Breast epithelium (tissue), 4 donors: Measurements from ENCODE around the gene FKBP14. TPM values are rescaled to one million over a fixed set of nuclear protein-coding genes. Genes with fewer than 3 reads are reported as not detected.

Experiments used
- DNase-seq, 2 donors: peaks; one replicate each; pipeline ENCODE4 v3.0.0-alpha.2; 2019; ENCODE audit warnings: low spot score in 2 of 2
- H3K27ac ChIP-seq, 2 donors: fragments of 200-600 bp; sonication (generic) in 1 of 2; one replicate each; pipeline ENCODE4 v1.5.1; 2016 to 2019; ENCODE audit warnings: mild to moderate bottlenecking in 1 of 2
- H3K27me3 ChIP-seq, 2 donors: fragments of 200-600 bp; sonication (generic) in 1 of 2; one replicate each; pipeline versions ENCODE4 v1.5.1 to v1.6.0; 2017 to 2019; ENCODE audit warnings: control low read depth in 1 of 2, mild to moderate bottlenecking in 1 of 2
- H3K36me3 ChIP-seq: fragments of 200-600 bp; one replicate; pipeline ENCODE4 v1.5.1; 2019
- H3K4me1 ChIP-seq, 2 donors: fragments of 200-600 bp; sonication (generic); one replicate each; pipeline ENCODE4 v1.5.1; 2016 to 2019; ENCODE audit warnings: control low read depth in 1 of 2
- H3K4me3 ChIP-seq, 3 donors: fragments of 200-600 bp; sonication (generic); 1 replicate in 2 of 3; 2 replicates in 1 of 3; pipeline ENCODE4 v1.5.1; 2016 to 2019; ENCODE audit warnings: mild to moderate bottlenecking in 3 of 3, moderate library complexity in 2 of 3
- H3K9me3 ChIP-seq, 2 donors: fragments of 200-600 bp; sonication (generic) in 1 of 2; one replicate each; pipeline ENCODE4 v1.5.1; 2016 to 2019; ENCODE audit warnings: control low read depth in 1 of 2
- POLR2A ChIP-seq: fragments of 450-650 bp; IDR thresholded peaks from one replicate; pipeline ENCODE4 v1.6.1; 2016; ENCODE audit warnings: antibody characterized with exemption, mild to moderate bottlenecking, moderate library complexity
- POLR2AphosphoS5 ChIP-seq, 3 donors: sonication (generic); formaldehyde crosslinking; IDR thresholded peaks; one replicate each; pipeline ENCODE4 v1.6.1; 2017; ENCODE audit warnings: antibody characterized with exemption in 3 of 3
- intact Hi-C: fragments of 100-400 bp; cut with DNase I; formaldehyde crosslinking; loops from one replicate; pipeline ENCODE4 v1.15.1; 2023; ENCODE audit warnings: low total_unique reads
- total RNA-seq, 3 donors: library from RNA; depleted of rRNA; stranded (reverse); fragments of >200 nt; gene quantifications; one replicate each; pipeline ENCODE4 v1.1.0, GENCODE V29; 2016
- TF ChIP-seq, protein P1 (sequence below), 3 donors: fragments of 450-650 bp; IDR thresholded peaks; one replicate each; pipeline ENCODE4 v1.5.1; 2016 to 2017; ENCODE audit warnings: antibody characterized with exemption in 3 of 3, mild to moderate bottlenecking in 3 of 3, moderate library complexity in 3 of 3

Gene FKBP14
- total RNA-seq, 3 donors from 2014 or later, result 3.8 to 13.0 (median 9.5) TPM

DNA sequence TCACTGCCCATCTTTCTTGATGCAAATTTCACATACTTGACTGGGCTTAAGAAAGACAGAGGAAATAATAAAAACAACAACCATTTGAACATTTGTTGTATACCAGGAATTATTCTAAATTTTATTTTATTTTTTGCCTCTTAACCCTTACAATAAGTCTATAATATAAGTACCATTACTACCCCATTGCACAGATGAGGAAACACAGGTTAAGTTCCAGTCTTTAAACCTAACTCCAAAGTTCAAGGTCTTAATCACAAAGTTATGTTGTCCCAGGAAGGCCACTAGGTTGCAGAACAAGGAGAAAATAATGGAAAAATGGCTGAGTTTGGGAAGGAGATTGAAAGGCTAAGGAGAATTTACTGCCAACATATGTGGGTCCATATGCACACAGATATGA is 3.5 kb downstream of the FKBP14 start:
- no peak overlapping the region for H3K27ac ChIP-seq
- peaks cover 0 to 9% of the 10 kb centered on the region in 2 donors for H3K4me1 ChIP-seq
- H3K36me3 ChIP-seq, result no peaks in the 10 kb centered on the region
- H3K9me3 ChIP-seq, result no peaks in the 10 kb centered on the region
- no peak overlapping the region for H3K4me3 ChIP-seq
- no peak for DNase-seq
- intact Hi-C loops, result no loop called here
- no peak for TF ChIP-seq POLR2A
- TF ChIP-seq, protein P1, sequence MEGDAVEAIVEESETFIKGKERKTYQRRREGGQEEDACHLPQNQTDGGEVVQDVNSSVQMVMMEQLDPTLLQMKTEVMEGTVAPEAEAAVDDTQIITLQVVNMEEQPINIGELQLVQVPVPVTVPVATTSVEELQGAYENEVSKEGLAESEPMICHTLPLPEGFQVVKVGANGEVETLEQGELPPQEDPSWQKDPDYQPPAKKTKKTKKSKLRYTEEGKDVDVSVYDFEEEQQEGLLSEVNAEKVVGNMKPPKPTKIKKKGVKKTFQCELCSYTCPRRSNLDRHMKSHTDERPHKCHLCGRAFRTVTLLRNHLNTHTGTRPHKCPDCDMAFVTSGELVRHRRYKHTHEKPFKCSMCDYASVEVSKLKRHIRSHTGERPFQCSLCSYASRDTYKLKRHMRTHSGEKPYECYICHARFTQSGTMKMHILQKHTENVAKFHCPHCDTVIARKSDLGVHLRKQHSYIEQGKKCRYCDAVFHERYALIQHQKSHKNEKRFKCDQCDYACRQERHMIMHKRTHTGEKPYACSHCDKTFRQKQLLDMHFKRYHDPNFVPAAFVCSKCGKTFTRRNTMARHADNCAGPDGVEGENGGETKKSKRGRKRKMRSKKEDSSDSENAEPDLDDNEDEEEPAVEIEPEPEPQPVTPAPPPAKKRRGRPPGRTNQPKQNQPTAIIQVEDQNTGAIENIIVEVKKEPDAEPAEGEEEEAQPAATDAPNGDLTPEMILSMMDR (IDR thresholded peaks at IDR 0.05), result no peak
- TF ChIP-seq POLR2AphosphoS5 (IDR thresholded peaks at IDR 0.05), result no peak
- no peaks in the 10 kb centered on the region for H3K27me3 ChIP-seq

DNA sequence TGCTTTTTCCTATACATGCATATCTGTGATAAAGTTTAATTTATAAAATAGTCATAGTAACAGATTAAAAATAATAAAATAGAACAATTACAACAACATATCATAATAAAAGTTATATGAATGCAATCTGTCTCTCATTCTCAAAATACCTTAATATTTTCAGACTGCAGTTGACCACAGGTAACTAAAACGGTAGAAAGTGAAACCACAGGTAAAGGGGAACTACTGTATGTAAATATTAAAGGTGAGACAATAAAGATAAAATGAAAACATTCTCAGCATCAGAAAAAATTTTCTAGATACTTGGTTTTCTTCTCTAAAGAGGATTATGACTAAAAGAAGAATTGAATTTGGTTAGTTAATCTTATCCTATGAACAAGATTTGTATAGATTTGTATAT is 6.0 kb downstream of the FKBP14 start:
- Histone ChIP-seq H3K36me3 (no peaks in the 10 kb centered on the region), H3K4me1 (peaks cover 0 to 7% of the 10 kb centered on the region in 2 donors), H3K27me3 (no peaks in the 10 kb centered on the region), H3K4me3 (no peak overlapping the region), H3K9me3 (no peaks in the 10 kb centered on the region), H3K27ac (no peak overlapping the region)
- no peak for DNase-seq
- intact Hi-C loops, result no loop called here
- TF ChIP-seq POLR2AphosphoS5 (IDR thresholded peaks at IDR 0.05), result no peak
- no peak for TF ChIP-seq POLR2A

DNA sequence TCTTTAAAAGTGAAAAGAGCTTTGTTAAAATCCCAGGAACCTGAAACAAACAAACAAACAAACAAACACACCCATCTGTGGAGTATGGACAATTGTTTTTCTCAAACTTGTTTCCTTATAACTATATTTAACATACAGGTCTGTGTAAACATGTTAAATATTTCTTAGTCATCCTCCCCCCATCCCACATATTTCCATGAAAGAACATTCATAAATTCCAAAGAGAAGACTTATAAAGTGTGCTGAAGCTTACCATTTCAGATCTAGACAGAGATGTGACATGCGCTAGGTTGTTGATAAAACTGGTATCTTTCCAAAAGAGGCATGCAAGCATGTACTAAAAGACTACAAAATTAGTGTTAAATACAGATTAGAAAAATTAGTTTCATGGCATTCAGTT is 6.5 kb downstream of the FKBP14 start:
- TF ChIP-seq POLR2A, result no peak
- no peak for TF ChIP-seq POLR2AphosphoS5 (IDR thresholded peaks at IDR 0.05)
- TF ChIP-seq, protein P1 (IDR thresholded peaks at IDR 0.05), result no peak
- Histone ChIP-seq H3K4me3 (no peak overlapping the region), H3K4me1 (peaks cover 0 to 1% of the 10 kb centered on the region in 2 donors), H3K36me3 (no peaks in the 10 kb centered on the region), H3K27ac (no peak overlapping the region), H3K9me3 (no peaks in the 10 kb centered on the region), H3K27me3 (no peaks in the 10 kb centered on the region)
- DNase-seq, result no peak
- intact Hi-C loops, result no loop called here

DNA sequence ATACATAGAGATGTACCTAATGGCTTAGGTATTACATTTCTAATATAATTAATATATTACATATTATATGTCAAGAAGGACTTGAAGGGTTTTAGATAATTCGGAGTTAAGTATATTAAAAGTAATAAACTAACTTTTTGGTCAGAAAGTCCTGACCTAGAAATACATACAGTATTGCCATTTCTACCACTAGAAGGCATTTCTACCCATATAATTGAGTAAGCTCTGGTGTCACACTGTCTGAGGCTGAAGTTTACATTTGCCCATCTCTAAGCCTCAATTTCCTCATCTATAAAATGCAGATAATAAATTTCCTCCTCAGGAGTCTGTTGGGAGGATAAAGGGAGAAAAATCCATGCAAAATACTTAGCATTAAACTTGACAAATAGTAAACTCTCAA is 7.1 kb downstream of the FKBP14 start:
- H3K27ac ChIP-seq, result no peak overlapping the region
- H3K27me3 ChIP-seq, result no peaks in the 10 kb centered on the region
- H3K4me3 ChIP-seq, result no peak overlapping the region
- H3K36me3 ChIP-seq, result peaks cover 2% of the 10 kb centered on the region
- H3K4me1 ChIP-seq, result no peaks in the 10 kb centered on the region
- TF ChIP-seq, protein P1 (IDR thresholded peaks at IDR 0.05), result no peak
- TF ChIP-seq POLR2AphosphoS5 (IDR thresholded peaks at IDR 0.05) (no peak), POLR2A (no peak)
- no peak for DNase-seq
- intact Hi-C loops, result no loop called here
- no peaks in the 10 kb centered on the region for H3K9me3 ChIP-seq

DNA sequence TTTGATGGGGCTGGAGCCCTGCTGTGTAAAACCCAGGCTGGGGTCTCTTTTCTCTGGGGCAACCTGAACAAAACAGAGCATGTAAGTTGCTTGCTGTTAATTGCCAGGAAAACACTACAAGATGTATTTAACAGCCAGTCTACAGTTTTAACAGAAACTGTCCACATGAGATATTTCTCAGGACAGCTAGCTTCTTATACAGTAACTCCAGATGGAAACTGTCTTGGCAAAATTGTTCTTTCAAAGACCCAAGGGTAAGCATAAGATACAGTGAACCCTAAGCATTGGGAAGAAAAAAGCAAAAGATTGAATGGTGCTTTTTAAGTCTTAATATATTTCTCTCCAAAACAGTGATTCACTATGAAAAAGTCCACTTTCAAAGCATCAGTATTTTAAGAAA is 8.1 kb downstream of the FKBP14 start:
- Histone ChIP-seq H3K27me3 (no peaks in the 10 kb centered on the region), H3K4me1 (no peaks in the 10 kb centered on the region), H3K4me3 (no peak overlapping the region), H3K9me3 (no peaks in the 10 kb centered on the region), H3K27ac (no peak overlapping the region), H3K36me3 (peaks cover 6% of the 10 kb centered on the region)
- intact Hi-C loops, result no loop called here
- no peak for DNase-seq
- no peak for TF ChIP-seq POLR2AphosphoS5 (IDR thresholded peaks at IDR 0.05)
- no peak for TF ChIP-seq POLR2A
- TF ChIP-seq, protein P1 (IDR thresholded peaks at IDR 0.05), result no peak

DNA sequence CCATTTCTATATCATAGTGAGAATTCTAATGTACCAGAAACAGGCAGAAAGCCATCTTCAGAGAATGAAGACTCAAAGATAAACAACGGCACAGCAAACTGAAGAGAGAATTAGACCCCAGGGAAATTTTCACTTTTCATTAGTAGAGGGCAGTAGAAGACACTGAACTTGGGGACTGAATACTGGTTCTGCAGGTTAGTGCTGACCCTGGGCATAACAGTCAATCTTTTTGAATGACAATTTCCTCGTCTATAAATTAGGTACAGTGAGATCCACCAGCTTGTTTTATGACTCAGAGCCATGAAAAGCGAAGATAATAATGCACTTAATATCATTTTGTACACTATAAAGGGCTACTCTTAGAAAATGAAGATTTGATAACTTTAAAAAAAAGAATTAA is 13.7 kb downstream of the FKBP14 start:
- H3K9me3 ChIP-seq, result no peaks in the 10 kb centered on the region
- no peak for DNase-seq
- intact Hi-C loops, result no loop called here
- H3K4me1 ChIP-seq, result no peaks in the 10 kb centered on the region
- no peak overlapping the region for H3K27ac ChIP-seq
- H3K27me3 ChIP-seq, result no peaks in the 10 kb centered on the region
- H3K36me3 ChIP-seq, result peaks cover 6% of the 10 kb centered on the region
- TF ChIP-seq POLR2AphosphoS5 (IDR thresholded peaks at IDR 0.05) (no peak), POLR2A (no peak)
- TF ChIP-seq, protein P1 (IDR thresholded peaks at IDR 0.05), result no peak
- no peak overlapping the region for H3K4me3 ChIP-seq
